ENCODE data around the gene HEPN1. TPM values are rescaled to one million over a fixed set of nuclear protein-coding genes. Genes with fewer than 3 reads are reported as not detected.

The HEPN1 gene
- total and polyA plus RNA-seq, 2 of the 8 experiments (the other 6 are each of a cell fraction or from before 2014, with no cell fraction given): not detected

DNA sequence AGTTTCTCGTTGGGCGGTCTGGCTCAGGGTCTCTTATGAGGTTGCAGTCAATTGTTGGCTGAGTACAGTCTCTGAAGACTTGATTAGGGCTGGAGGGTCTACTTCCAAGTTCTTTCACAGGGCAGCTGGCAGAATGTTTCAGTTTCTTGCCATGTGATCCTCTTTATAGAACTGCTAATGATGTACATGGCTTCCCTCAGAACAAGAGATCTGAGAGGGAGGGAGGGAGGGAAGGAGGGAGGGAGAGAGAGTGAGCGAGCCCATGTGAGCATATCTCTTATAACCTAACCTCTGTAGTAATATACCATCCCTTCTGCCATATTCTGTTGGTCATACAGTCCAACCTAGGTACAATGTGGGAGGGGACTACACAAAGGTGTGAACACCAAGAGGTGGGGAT is 32.3 kb downstream of the HEPN1 start:
- ChIA-PET POLR2A (ENCODE audit: partially characterized antibody) (no interaction called here), CTCF (ENCODE audit: partially characterized antibody) (interaction anchor here (0.9 to 1.4 kb wide), 3 partner anchors 10 to 27 kb away, joined by 3 to 4 read pairs (median 3); no protein-coding TSS in a partner anchor)
- Histone ChIP-seq H3K4me3 (ENCODE audit: extremely low read depth in 1 of 4, insufficient read depth in 2 of 4, low read depth in 3 of 4, low read length in 4 of 4) (no peak overlapping the region), H3K4ac (replicated peaks; ENCODE audit: insufficient read length, low read depth, low read length) (no peak overlapping the region), H3K9ac (replicated peaks in 1 of 4; ENCODE audit: extremely low read depth in 1 of 4, low read depth in 3 of 4, low read length in 3 of 4) (no peak overlapping the region), H2BK5ac (ENCODE audit: low read depth, low read length) (no peak overlapping the region), H2AFZ (ENCODE audit: low read length) (no peak overlapping the region), H2AK5ac (ENCODE audit: low read depth, low read length) (no peak overlapping the region), H2BK20ac (ENCODE audit: low read length) (no peak overlapping the region), H3K27me3 (replicated peaks in 1 of 4; ENCODE audit: control insufficient read depth in 3 of 4, extremely low read depth in 1 of 4, insufficient read depth in 3 of 4, low read length in 3 of 4) (peaks cover 0 to 5% (median 1%) of the 10 kb centered on the region in 4 experiments; a peak in 3 of 7 replicates), H4K5ac (ENCODE audit: insufficient read length, low read depth, low read length) (no peak overlapping the region), H4K91ac (replicated peaks; ENCODE audit: insufficient read length, low read length) (no peak overlapping the region), H3K4me1 (replicated peaks in 1 of 4; ENCODE audit: control insufficient read depth in 3 of 4, insufficient read depth in 4 of 4, low read length in 3 of 4) (peaks cover 0 to 4% (median 2%) of the 10 kb centered on the region in 4 experiments; a peak in 3 of 7 replicates), H3K27ac (ENCODE audit: low read depth, low read length) (no peak overlapping the region), H3K36me3 (ENCODE audit: control insufficient read depth in 2 of 4, insufficient read depth in 4 of 4, low read length in 3 of 4) (no peaks in the 10 kb centered on the region), H2BK12ac (ENCODE audit: low read depth, low read length) (no peak overlapping the region), H3K23ac (ENCODE audit: insufficient read length) (no peak overlapping the region), H4K20me1 (replicated peaks in 1 of 2; ENCODE audit: control insufficient read depth in 1 of 2, insufficient read depth in 2 of 2, low read length in 2 of 2) (no peaks in the 10 kb centered on the region), H2BK120ac (replicated peaks; ENCODE audit: low read depth, low read length) (no peak overlapping the region), H3K79me1 (ENCODE audit: low read depth, low read length) (no peaks in the 10 kb centered on the region), H3K79me2 (ENCODE audit: control insufficient read depth in 1 of 2, insufficient read depth in 2 of 2, low read length in 2 of 2) (no peaks in the 10 kb centered on the region), H3K23me2 (ENCODE audit: low read depth, low read length) (peaks cover 15% of the 10 kb centered on the region; the same call in 1 of the 2 replicates), H3K14ac (ENCODE audit: insufficient read length) (no peak overlapping the region), H3K18ac (ENCODE audit: extremely low read depth, low read length) (no peak overlapping the region), H2BK15ac (ENCODE audit: low read length) (no peak overlapping the region), H3K56ac (replicated peaks; ENCODE audit: insufficient read length, low read depth, low read length) (no peak overlapping the region), H3K4me2 (ENCODE audit: insufficient read depth in 1 of 2, low read depth in 2 of 2, low read length in 2 of 2) (no peak overlapping the region), H3K9me3 (ENCODE audit: insufficient read depth in 2 of 2, low read depth in 1 of 2, low read length in 1 of 2) (no peaks in the 10 kb centered on the region), H4K8ac (ENCODE audit: extremely low read depth, insufficient read depth, low read length) (no peak overlapping the region)
- TF ChIP-seq GABPA (IDR thresholded peaks at IDR 0.05; ENCODE audit: borderline replicate concordance, insufficient read depth, low read length): no peak
- no peak for TF ChIP-seq ASH2L (IDR thresholded peaks at IDR 0.05; ENCODE audit: low read length)
- no peak for TF ChIP-seq HDAC2 (IDR thresholded peaks at IDR 0.05; ENCODE audit: borderline replicate concordance in 1 of 2, low read depth in 2 of 2, low read length in 2 of 2)
- WGBS, 2 experiments (ENCODE audit: extremely low coverage in 1 of 2, insufficient coverage in 1 of 2, insufficient read length in 1 of 2, insufficient replicate concordance in 2 of 2, low coverage in 1 of 2, low lambda C conversion rate in 2 of 2, missing lambda C conversion rate in 1 of 2): 92% methylated on average over 2 of the region's 3 CpGs; no CpG with 5 or more reads in 1 of the 2 experiments
- DNase-seq (ENCODE audit: low read depth in 1 of 2, low spot score in 2 of 2) (no peak), FAIRE-seq (no peak)
